Muscle of leg (tissue), 11 donors: Measurements from ENCODE around the gene TGFBR3. TPM values are rescaled to one million over a fixed set of nuclear protein-coding genes. Genes with fewer than 3 reads are reported as not detected.

Experiments used
- DNase-seq: peaks from one replicate; pipeline ENCODE4 v3.0.0; 2013
- H3K27ac ChIP-seq: one replicate; pipeline ENCODE4 v1.5.1; 2013; ENCODE audit warnings: mild to moderate bottlenecking, low read length, control low read depth
- H3K27me3 ChIP-seq: one replicate; pipeline ENCODE4 v1.6.1; 2013; ENCODE audit warnings: low read length; ENCODE audit not compliant: control insufficient read depth, insufficient read depth
- H3K36me3 ChIP-seq: one replicate; pipeline ENCODE4 v1.6.1; 2013; ENCODE audit warnings: low read length; ENCODE audit not compliant: control insufficient read depth, insufficient read depth
- H3K4me1 ChIP-seq: one replicate; pipeline ENCODE4 v1.6.1; 2013; ENCODE audit warnings: low read length; ENCODE audit not compliant: control insufficient read depth, insufficient read depth
- H3K4me3 ChIP-seq: one replicate; pipeline ENCODE4 v1.5.1; 2013; ENCODE audit warnings: low read length, control low read depth
- H3K9me3 ChIP-seq: replicated peaks from 2 replicates; pipeline ENCODE4 v1.6.1; 2013; ENCODE audit warnings: low read depth, low read length; ENCODE audit not compliant: control insufficient read depth
- WGBS: methylation state at CpG from one replicate; pipeline ENCODE4 v1.1.5; 2013; ENCODE audit warnings: missing lambda C conversion rate; ENCODE audit not compliant: insufficient coverage; 5-methylcytosine and 5-hydroxymethylcytosine counted together
- polyA plus RNA-seq, 8 donors: library from polyadenylated mRNA; unstranded; fragments of 120-200 nt; gene quantifications; one replicate each; pipeline versions ENCODE4 v1.2.1 to v1.2.3, GENCODE V29; 2013; ENCODE audit warnings: inconsistent platforms in 1 of 8, low replicate concordance in 1 of 8; ENCODE audit not compliant: insufficient read length in 8 of 8, insufficient read depth in 1 of 8
- total RNA-seq: library from RNA; stranded (reverse); fragments of 120-200 nt; gene quantifications from one replicate; pipeline ENCODE4 v1.2.4, GENCODE V29; 2013

The TGFBR3 gene
- total and polyA plus RNA-seq, 9 donors, result 20.5 to 45.4 (median 25.3) TPM

DNA sequence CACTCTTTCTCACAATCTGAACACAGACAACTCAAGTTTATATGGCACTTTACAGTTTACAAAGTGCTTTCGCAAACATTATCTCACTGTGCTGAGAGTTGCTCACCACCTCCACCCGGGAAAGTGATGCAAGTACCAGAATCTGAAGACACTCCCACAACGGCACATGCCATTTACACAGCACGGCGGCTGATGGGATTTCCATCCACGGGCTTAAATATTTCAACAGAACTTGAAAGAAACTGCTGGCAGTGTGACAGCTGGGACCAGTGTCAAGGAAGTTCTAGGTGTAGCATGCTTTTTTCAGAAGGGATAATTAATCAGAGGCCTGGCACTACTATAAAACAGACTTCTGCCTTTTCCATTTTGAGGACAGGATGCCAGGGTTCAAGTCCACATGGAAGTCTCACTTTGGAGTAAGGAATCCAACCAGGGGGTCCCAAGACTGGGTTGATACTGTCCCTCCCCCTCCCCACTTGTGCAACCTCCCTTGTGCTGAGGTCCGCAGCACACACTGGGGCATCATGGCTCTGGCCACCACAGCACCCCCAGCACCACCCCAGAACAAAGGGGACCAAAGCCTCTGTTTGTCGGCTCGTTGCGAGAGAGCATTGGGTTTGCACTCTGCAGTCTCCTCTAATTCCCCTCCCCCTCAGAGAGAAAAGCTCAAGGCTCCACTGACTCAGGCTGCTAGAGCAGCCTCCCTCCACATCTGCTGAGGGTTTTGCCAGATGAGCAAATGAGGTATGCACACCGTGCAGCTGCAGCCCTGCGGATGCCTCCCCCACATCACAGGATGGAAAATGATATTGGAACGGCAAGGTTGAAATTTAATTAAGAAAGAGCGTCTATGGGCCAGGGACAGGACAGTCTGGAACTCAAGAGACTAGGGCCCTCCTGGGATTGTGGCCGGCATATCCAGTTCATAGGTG lies 154.9 kb downstream of the TGFBR3 start:
- Histone ChIP-seq H3K27ac (peak overlapping the region; percentile 78), H3K27me3 (no peaks in the 10 kb centered on the region), H3K36me3 (peaks cover 26% of the 10 kb centered on the region), H3K9me3 (no peaks in the 10 kb centered on the region), H3K4me3 (no peak overlapping the region), H3K4me1 (peaks cover 62% of the 10 kb centered on the region)
- 15% methylated on average over 8 of the region's 15 CpGs for WGBS
- peak; percentile 95 for DNase-seq

- Histone ChIP-seq H3K27me3 (no peaks in the 10 kb centered on the region), H3K9me3 (no peaks in the 10 kb centered on the region), H3K4me1 (peaks cover 66% of the 10 kb centered on the region), H3K4me3 (no peak overlapping the region), H3K36me3 (peaks cover 26% of the 10 kb centered on the region), H3K27ac (peak overlapping the region; percentile 42)
- 93% methylated on average over 8 of the region's 11 CpGs for WGBS
- peak; percentile 44 for DNase-seq
Measured at GRCh38 chr1:91729621-91730358, 156.2 kb downstream of the TGFBR3 start.

GRCh38 chr1:91727763-91728162 lies 158.2 kb downstream of the TGFBR3 start:
- Histone ChIP-seq H3K9me3 (no peaks in the 10 kb centered on the region), H3K27me3 (no peaks in the 10 kb centered on the region), H3K27ac (peak overlapping the region; percentile 84), H3K4me3 (no peak overlapping the region), H3K36me3 (peaks cover 19% of the 10 kb centered on the region), H3K4me1 (peaks cover 64% of the 10 kb centered on the region)
- no CpG with 5 or more reads among the region's 2 CpGs for WGBS
- DNase-seq, result peak; percentile 93

GRCh38 chr1:91725989-91726721 lies 159.8 kb downstream of the TGFBR3 start:
- H3K9me3 ChIP-seq, result no peaks in the 10 kb centered on the region
- WGBS, result 0% methylated on average over 1 of the region's 7 CpGs
- peak overlapping the region; percentile 84 for H3K27ac ChIP-seq
- no peaks in the 10 kb centered on the region for H3K27me3 ChIP-seq
- H3K36me3 ChIP-seq, result peaks cover 19% of the 10 kb centered on the region
- DNase-seq, result peak; percentile 94
- H3K4me3 ChIP-seq, result no peak overlapping the region
- H3K4me1 ChIP-seq, result peaks cover 48% of the 10 kb centered on the region

DNA sequence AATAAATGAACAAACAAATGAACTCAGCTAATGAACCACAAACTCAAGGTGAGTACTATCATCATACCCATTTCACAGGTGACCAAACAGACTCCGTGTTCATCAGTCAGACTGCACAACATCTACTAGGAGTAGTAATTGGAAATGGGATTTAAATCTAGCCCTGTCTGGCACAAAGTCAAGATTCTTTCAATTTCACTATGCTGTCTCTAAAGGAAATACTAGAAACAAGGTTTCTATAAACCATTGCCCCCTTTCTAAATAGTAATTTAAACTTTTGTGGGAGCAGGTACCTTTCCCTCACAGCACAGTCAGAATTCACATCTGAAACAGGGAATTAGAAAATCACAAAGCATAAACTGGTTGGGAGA lies 160.3 kb downstream of the TGFBR3 start:
- DNase-seq, result no peak
- WGBS, result no CpG with 5 or more reads among the region's 1 CpG
- Histone ChIP-seq H3K27me3 (no peaks in the 10 kb centered on the region), H3K27ac (peak overlapping the region; percentile 84), H3K4me3 (no peak overlapping the region), H3K9me3 (no peaks in the 10 kb centered on the region), H3K36me3 (peaks cover 21% of the 10 kb centered on the region), H3K4me1 (peaks cover 42% of the 10 kb centered on the region)

- DNase-seq, result no peak
- Histone ChIP-seq H3K27ac (peak overlapping the region; percentile 84), H3K27me3 (no peaks in the 10 kb centered on the region), H3K36me3 (peaks cover 28% of the 10 kb centered on the region), H3K4me3 (no peak overlapping the region), H3K4me1 (peaks cover 35% of the 10 kb centered on the region), H3K9me3 (no peaks in the 10 kb centered on the region)
- WGBS, result no CpG with 5 or more reads among the region's 2 CpGs
Measured at GRCh38 chr1:91724644-91725043, 161.3 kb downstream of the TGFBR3 start.

DNA sequence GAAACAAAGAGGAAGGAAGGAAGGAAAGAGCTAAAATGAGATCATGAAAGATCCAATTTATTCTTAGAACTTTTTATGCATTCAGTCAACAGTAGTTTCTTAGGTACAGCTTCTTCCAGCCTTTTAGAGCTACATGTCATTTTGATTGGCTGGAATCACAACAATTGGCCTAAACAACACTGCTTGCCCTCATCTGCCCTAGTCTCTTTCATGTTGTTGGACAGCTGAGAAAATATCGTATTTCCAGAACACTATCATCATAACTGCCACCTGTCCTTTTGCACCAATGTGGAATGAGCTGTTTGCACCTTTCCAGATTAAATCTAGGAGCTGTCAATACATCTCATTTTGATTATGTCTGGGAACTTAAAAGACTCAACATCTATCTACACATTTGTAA lies 161.7 kb downstream of the TGFBR3 start:
- H3K9me3 ChIP-seq, result no peaks in the 10 kb centered on the region
- H3K27me3 ChIP-seq, result no peaks in the 10 kb centered on the region
- no CpG with 5 or more reads among the region's 1 CpG for WGBS
- peaks cover 33% of the 10 kb centered on the region for H3K4me1 ChIP-seq
- H3K27ac ChIP-seq, result peak overlapping the region; percentile 84
- no peak overlapping the region for H3K4me3 ChIP-seq
- peaks cover 28% of the 10 kb centered on the region for H3K36me3 ChIP-seq
- DNase-seq, result no peak

- no CpG with 5 or more reads among the region's 5 CpGs for WGBS
- Histone ChIP-seq H3K36me3 (peaks cover 38% of the 10 kb centered on the region), H3K9me3 (no peaks in the 10 kb centered on the region), H3K4me3 (no peak overlapping the region), H3K4me1 (peaks cover 13% of the 10 kb centered on the region), H3K27me3 (no peaks in the 10 kb centered on the region), H3K27ac (no peak overlapping the region)
- DNase-seq, result no peak
Measured at GRCh38 chr1:91720044-91720443, 165.9 kb downstream of the TGFBR3 start.

DNA sequence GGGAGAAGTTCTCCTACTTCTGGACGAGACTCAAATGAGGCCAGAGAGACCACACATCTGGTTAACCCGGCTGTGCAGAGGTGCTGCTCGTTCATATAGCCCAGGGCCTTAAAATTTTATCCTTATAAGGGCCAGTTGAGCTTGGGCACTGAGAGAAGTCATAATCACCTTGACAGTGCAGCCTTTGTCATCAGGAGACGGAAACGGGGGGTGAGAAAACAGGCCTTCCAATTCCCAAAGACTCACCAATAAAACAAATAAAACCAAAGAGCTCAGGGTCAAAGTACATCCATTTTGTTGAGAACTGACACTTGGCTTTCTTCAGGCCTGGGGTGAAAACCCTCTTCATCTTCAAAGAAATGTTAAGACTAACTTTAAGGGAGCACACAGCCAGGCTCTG lies 167.1 kb downstream of the TGFBR3 start:
- H3K4me1 ChIP-seq, result peaks cover 8% of the 10 kb centered on the region
- DNase-seq, result no peak
- peaks cover 44% of the 10 kb centered on the region for H3K36me3 ChIP-seq
- H3K27ac ChIP-seq, result no peak overlapping the region
- 63% methylated on average over 2 of the region's 5 CpGs for WGBS
- H3K9me3 ChIP-seq, result no peaks in the 10 kb centered on the region
- no peak overlapping the region for H3K4me3 ChIP-seq
- no peaks in the 10 kb centered on the region for H3K27me3 ChIP-seq

GRCh38 chr1:91718368-91718767 lies 167.6 kb downstream of the TGFBR3 start:
- no peak overlapping the region for H3K4me3 ChIP-seq
- H3K36me3 ChIP-seq, result peaks cover 44% of the 10 kb centered on the region
- H3K27me3 ChIP-seq, result no peaks in the 10 kb centered on the region
- no peak overlapping the region for H3K27ac ChIP-seq
- H3K9me3 ChIP-seq, result no peaks in the 10 kb centered on the region
- WGBS, result no CpG with 5 or more reads among the region's 2 CpGs
- no peak for DNase-seq
- peaks cover 7% of the 10 kb centered on the region for H3K4me1 ChIP-seq
